Epidermal melanocyte (primary cell): ENCODE results near the gene MRPS27.

Experiments used
- DNase-seq: peaks from one replicate; pipeline ENCODE4 v3.0.0; 2011; ENCODE audit warnings: low spot score; ENCODE audit not compliant: insufficient read length

MRPS27 gene

GRCh38 chr5:72290356-72291133 lies 29.5 kb downstream of the MRPS27 start:
- no peak for DNase-seq

GRCh38 chr5:72288924-72289323 lies 31.1 kb downstream of the MRPS27 start:
- no peak for DNase-seq

GRCh38 chr5:72286798-72287197 lies 33.2 kb downstream of the MRPS27 start:
- DNase-seq = no peak

- DNase-seq = no peak
Measured at GRCh38 chr5:72285424-72285821, 34.6 kb downstream of the MRPS27 start.

- DNase-seq = no peak
Measured at GRCh38 chr5:72284559-72285423, 35.2 kb downstream of the MRPS27 start.

GRCh38 chr5:72283358-72283757 lies 36.7 kb downstream of the MRPS27 start:
- no peak for DNase-seq

GRCh38 chr5:72282878-72283277 lies 37.2 kb downstream of the MRPS27 start:
- DNase-seq = no peak

- peak; percentile 54 for DNase-seq
Measured at GRCh38 chr5:72281764-72282499, 38.1 kb downstream of the MRPS27 start.

GRCh38 chr5:72281430-72281763 lies 38.6 kb downstream of the MRPS27 start:
- no peak for DNase-seq

- DNase-seq = peak; percentile 40
Measured at GRCh38 chr5:72280581-72281069, 39.4 kb downstream of the MRPS27 start.

GRCh38 chr5:72276219-72276752 lies 43.8 kb downstream of the MRPS27 start:
- no peak for DNase-seq

GRCh38 chr5:72273547-72273946 lies 46.5 kb downstream of the MRPS27 start:
- no peak for DNase-seq

GRCh38 chr5:72272398-72272797 lies 47.6 kb downstream of the MRPS27 start:
- no peak for DNase-seq

- no peak for DNase-seq
Measured at GRCh38 chr5:72271702-72272101, 48.3 kb downstream of the MRPS27 start.

GRCh38 chr5:72270037-72270436 lies 50.0 kb downstream of the MRPS27 start:
- no peak for DNase-seq

GRCh38 chr5:72269411-72269780 lies 50.6 kb downstream of the MRPS27 start:
- no peak for DNase-seq

GRCh38 chr5:72268753-72269410 lies 51.2 kb downstream of the MRPS27 start:
- no peak for DNase-seq

GRCh38 chr5:72268260-72268659 lies 51.8 kb downstream of the MRPS27 start:
- DNase-seq = no peak

- no peak for DNase-seq
Measured at GRCh38 chr5:72267685-72268084, 52.4 kb downstream of the MRPS27 start.

GRCh38 chr5:72266862-72267261 lies 53.2 kb downstream of the MRPS27 start:
- no peak for DNase-seq
